T-helper 22 cell (primary cell): ENCODE data around the gene NEDD8.

Experiments
- DNase-seq: peaks from one replicate; pipeline ENCODE4 v3.0.0-alpha.2; 2020; ENCODE audit warnings: low read depth

Gene NEDD8

GRCh38 chr14:24263848-24264247 lies 31.7 kb upstream of the NEDD8 start:
- DNase-seq: no peak

DNA sequence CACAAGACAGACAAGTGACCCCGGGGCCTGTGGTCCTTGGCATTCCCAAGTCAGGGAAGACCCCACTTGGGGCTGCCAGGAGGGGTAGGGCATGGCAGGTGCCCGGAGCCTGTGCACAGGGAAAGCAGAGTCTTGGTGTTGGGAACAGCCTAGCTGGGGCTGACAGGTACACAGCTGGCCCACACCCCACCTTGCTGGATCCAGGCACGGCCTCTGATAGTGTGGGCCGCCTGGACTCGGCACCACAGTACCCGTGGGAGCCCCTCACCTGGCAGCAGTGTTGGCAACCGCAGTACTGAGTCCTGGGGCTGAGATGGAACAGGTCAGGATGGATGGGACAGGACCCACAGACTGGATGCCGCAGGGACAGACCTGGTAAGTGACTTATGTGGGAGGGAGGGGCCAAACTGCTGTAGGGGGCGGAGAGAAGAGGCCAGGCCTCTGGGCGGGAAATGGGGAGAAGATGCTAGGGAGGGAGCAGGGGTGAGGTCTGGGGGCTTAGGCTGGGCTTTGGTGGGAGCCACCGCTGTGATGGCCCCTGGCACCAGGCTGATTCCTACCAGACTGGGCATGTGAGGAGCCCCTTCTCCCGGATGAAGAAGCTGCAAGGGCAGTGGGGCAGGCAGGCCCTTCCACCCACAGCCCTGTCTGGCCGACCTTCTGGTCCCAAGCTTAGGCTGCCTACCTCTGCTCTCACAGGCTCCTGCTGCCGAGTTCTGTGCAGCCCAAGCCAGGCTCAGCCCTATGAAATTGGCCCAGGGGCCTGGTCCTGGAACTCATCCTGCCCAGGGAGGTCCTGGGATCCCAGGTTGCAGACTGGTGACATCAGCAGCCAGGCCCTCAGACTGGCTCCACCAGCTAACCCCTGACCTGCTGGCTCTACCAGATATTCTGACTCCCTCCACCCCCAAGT lies 30.9 kb upstream of the NEDD8 start, which contains the start of gene TGM1:
Gene TGM1 (minus strand): TSS at position 357 of the 913 bp plus-strand sequence. CDS start 825 bp downstream, outside the sequence.
- no peak for DNase-seq

GRCh38 chr14:24261969-24262327 lies 29.8 kb upstream of the NEDD8 start:
- no peak for DNase-seq

- no peak for DNase-seq
Measured at GRCh38 chr14:24261256-24261968, 29.2 kb upstream of the NEDD8 start.

GRCh38 chr14:24260780-24261157 lies 28.6 kb upstream of the NEDD8 start:
- DNase-seq: no peak

DNA sequence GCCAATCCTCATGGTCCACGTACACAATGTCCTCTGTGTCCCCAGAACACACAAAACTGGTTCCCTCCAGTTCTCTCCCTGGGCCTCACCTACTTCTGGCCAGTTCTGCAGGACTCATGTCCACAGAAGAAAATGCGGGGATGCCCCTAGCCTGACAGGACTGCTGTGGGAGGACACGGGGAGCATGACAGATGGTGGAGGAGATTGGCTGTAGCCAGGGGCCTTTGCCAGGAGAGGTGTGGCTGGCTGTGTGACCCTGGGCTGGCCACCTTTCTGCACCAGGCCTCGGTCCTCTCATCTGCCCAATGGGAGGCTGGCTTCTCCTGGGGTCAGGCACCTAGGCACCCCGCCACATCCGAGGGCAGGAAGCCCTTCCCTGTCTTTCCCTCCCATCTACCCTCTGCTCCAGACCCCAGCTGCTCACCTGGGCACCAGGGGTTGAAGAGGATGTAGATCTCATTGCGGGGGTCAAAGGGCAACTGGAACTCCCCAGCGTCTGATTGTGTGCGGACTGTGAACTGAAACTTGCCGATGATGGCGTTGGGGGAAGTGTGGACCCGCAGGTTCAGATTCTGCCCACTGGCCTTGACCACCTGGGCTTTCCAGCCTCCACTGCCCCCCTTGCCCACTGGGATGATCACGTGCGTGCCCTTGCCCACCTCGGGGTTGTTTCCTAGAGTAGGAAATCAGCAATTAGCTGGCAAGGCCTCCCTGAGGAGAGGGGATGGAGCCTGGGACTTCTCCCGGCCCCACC lies 28.0 kb upstream of the NEDD8 start:
- no peak for DNase-seq

DNA sequence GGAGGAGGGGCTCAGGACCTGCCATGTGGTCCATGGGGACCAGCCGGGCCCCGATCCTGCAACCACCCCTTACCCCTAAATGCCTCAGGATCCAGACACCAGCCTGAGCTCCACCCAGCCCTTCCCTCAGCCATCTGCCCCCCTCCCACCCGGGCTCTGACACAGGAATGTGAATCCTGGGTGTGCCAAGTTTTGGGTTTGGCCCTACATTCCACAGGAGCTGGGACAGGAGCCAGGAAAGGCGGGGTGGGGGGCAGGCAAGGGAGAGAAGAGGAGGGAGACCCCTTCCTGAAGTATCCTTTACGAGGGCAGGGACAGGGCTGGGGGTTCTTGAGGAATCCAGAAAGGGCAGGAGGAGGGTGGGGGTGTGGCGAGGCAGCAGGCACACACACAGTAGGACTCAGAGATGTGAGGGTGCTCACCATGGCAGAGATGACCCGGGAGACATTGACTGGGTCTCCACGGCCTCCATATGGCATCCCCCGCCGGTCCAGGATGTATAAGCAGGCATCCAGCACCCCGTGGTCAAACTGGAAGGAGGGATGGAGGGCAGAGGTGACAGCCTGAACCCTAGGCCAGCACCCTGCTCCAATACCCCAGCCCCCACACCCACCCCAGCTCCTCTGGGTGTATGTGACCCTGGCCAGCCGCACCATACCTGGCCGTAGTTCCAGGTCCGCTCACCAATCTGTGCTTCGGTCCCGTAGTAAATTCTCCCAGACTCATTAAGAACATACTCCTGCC lies 27.3 kb upstream of the NEDD8 start:
- DNase-seq: no peak

GRCh38 chr14:24258548-24259265 lies 26.5 kb upstream of the NEDD8 start:
- no peak for DNase-seq

GRCh38 chr14:24258119-24258518 lies 26.0 kb upstream of the NEDD8 start:
- DNase-seq: no peak

DNA sequence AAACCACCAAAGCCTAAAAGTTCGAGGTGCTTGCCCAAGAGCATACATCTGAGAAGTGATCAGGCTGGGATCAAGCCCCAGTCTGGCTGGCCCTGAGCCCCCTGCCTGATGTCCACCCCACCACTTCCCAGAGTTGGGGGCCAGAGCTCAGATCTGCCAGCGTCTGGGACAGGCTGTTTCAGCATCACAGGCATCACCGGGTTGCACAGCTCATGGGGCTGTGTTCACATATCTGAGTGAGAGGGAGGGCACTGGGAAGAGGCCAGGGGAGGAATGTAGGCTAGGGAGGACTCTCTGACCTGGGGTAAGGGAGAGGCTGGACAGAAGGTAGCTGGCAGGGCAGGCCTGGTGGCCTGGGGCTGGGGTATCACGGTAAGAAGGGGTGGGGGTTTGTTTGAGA lies 24.8 kb upstream of the NEDD8 start:
- DNase-seq: no peak

GRCh38 chr14:24255931-24256711 lies 24.0 kb upstream of the NEDD8 start:
- DNase-seq: no peak

DNA sequence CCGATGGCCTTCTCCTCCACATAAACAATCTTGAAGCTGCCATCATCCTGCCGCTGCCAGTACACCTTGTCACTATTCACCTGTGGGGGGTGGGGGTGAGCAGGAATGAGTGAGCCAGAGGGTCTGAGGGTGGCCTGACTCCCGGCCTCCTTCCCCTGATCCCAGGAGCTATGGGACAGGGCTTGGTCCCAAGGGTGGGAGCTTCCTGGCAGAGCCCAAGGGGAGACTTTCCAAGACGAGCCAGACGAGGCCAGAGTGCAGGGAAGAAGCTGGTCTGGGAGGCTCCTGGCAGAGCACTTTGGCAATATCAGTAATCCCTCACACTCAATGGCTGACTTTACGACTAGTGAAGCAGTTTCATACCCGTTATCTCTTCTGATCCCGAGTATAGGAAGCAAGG lies 23.3 kb upstream of the NEDD8 start:
- DNase-seq: no peak

DNA sequence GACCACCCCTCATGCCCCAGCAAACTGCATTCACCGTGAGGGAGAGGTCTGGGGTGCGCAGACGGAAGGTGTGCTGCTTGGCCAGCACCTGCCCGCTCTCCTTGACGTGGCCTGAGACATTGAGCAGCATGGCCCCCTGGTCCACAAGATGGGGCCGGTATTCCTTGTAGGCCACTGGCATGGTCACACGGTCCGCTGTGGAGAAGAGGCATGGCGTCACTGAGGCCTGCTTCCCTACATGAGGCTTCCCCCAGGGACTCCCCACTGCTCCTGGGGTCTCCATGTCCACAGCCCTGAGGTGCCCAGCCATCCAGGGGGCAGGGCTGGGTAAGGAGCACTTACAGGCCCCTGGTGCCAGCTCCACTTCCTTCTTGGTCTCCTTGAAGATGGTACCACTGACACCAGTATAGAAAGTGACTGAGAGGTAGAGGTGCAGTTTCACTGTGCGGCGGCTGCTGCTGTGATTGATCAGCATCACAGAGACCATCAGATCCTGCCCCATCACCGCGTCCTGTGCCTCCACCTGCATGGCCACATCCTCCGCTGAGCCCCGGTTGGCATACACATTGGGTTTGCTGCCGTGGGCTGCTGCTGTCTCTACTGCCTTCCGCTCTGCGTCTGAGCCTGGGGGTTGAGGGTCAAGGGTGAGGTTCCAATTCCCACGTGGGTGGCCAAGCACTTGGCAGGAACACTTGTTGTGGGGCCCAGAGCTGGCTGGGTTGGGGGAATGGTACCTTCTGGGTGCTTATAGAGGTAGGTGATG lies 22.6 kb upstream of the NEDD8 start:
- no peak for DNase-seq

GRCh38 chr14:24253936-24254335 lies 21.8 kb upstream of the NEDD8 start:
- no peak for DNase-seq

- no peak for DNase-seq
Measured at GRCh38 chr14:24252289-24253124, 20.3 kb upstream of the NEDD8 start.

DNA sequence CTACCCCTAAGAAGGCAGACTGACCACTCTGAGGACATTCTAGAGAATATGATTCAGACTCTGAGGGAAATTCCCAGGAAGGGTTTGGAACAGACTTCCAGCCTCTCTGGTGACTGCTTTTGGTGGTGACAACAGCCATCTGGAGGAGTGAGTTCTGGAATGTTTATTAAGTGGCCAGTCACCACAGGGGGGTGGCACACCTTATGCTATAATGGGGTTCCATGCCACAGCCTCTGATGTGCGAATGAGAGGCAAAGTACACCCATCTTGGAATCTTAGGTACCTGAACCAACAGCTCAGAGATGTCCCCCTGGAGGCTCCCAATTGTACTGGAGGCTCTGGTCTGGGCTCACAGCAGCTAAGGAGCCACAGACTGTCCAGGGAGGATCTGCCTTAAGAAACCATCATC lies 19.7 kb upstream of the NEDD8 start:
- no peak for DNase-seq

DNA sequence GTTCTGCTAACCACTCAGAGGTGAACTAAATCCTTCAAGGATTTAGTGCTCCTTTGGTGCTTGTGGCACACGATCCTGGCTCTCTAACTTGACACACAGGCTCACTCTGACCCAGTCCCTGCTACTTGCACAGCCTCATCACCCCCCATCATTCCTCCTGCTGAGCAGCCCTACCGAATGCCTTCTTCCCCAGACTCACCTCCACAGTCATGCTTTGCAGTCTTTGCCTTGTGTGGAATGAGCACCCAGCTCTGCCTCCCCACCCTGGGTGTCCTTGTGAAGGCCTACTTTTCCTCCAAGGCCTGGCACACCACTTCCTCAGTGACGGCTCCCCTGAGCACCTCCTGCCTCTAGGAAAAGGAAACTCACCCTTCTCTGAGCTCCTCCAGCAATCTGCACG lies 18.2 kb upstream of the NEDD8 start:
- DNase-seq: no peak

- DNase-seq: no peak
Measured at GRCh38 chr14:24249230-24250021, 17.3 kb upstream of the NEDD8 start.
